HepG2 (cell line): ENCODE measurements around the gene VEZF1. TPM values are rescaled to one million over a fixed set of nuclear protein-coding genes. Genes with fewer than 3 reads are reported as not detected.

ENCODE experiments used
- DDIT3 ChIP-seq: sonication (generic); formaldehyde crosslinking; IDR thresholded peaks from 2 replicates; pipeline ENCODE4 v1.4.0; 2020; ENCODE audit warnings: mild to moderate bottlenecking, missing genetic modification reagents
- ELF3 ChIP-seq: IDR thresholded peaks from 2 replicates; pipeline ENCODE4 v1.6.1; 2016; ENCODE audit warnings: missing genetic modification reagents, missing compliant biosample characterization
- KDM6A ChIP-seq: IDR thresholded peaks from 2 replicates; pipeline ENCODE4 v1.6.1; 2016; ENCODE audit warnings: low read depth
- MBNL3 ChIP-seq: fragments of 250-450 bp; sonication (Bioruptor Pico); conservative IDR thresholded peaks from 2 replicates; pipeline ENCODE4 v1.8.0; 2022; ENCODE audit warnings: mild to moderate bottlenecking, inconsistent platforms
- NBN ChIP-seq: fragments of 450-650 bp; conservative IDR thresholded peaks from 2 replicates; pipeline ENCODE4 v1.6.1; 2017
- POLR2G ChIP-seq: fragments of 200-400 bp; formaldehyde crosslinking; IDR thresholded peaks from 2 replicates; pipeline ENCODE4 v1.6.1; 2018; ENCODE audit warnings: mild to moderate bottlenecking, low read depth, low read length, moderate library complexity
- PRPF4 ChIP-seq: fragments of 200-400 bp; formaldehyde crosslinking; IDR thresholded peaks from 2 replicates; pipeline ENCODE4 v1.6.1; 2016; ENCODE audit warnings: low read length, low read depth; ENCODE audit not compliant: poor library complexity, severe bottlenecking
- PTBP1 ChIP-seq: fragments of 200-400 bp; formaldehyde crosslinking; IDR thresholded peaks from 2 replicates; pipeline ENCODE4 v1.6.1; 2018; ENCODE audit warnings: low read length, low read depth; ENCODE audit not compliant: poor library complexity, severe bottlenecking
- TCF7L2 ChIP-seq: IDR thresholded peaks from 2 replicates; pipeline ENCODE4 v1.6.1; 2011; ENCODE audit warnings: mild to moderate bottlenecking, low read depth, low read length, moderate library complexity
- THAP8 ChIP-seq: sonication (generic); formaldehyde crosslinking; IDR thresholded peaks from 2 replicates; pipeline ENCODE4 v1.5.1; 2020; ENCODE audit warnings: missing genetic modification reagents, mild to moderate bottlenecking, borderline replicate concordance
- UBTF ChIP-seq: sonication (generic); formaldehyde crosslinking; IDR thresholded peaks from 2 replicates; pipeline ENCODE4 v1.4.0; 2020; ENCODE audit warnings: mild to moderate bottlenecking, missing genetic modification reagents
- ZBTB10 ChIP-seq: sonication (generic); formaldehyde crosslinking; IDR thresholded peaks from 2 replicates; pipeline ENCODE4 v1.4.0; 2020; ENCODE audit warnings: missing genetic modification reagents, borderline replicate concordance
- ZFP37 ChIP-seq: sonication (generic); formaldehyde crosslinking; IDR thresholded peaks from 2 replicates; pipeline ENCODE4 v1.4.0; 2020; ENCODE audit warnings: missing genetic modification reagents, borderline replicate concordance
- ZNF18 ChIP-seq: sonication (generic); formaldehyde crosslinking; IDR thresholded peaks from 2 replicates; pipeline ENCODE4 v1.8.0; 2022; ENCODE audit warnings: mild to moderate bottlenecking, missing genetic modification reagents; ENCODE audit not compliant: insufficient replicate concordance
- ZNF317 ChIP-seq: sonication (generic); formaldehyde crosslinking; IDR thresholded peaks from 2 replicates; pipeline ENCODE4 v1.5.0; 2020; ENCODE audit warnings: mild to moderate bottlenecking, missing genetic modification reagents
- ZNF337 ChIP-seq: sonication (generic); formaldehyde crosslinking; IDR thresholded peaks from 2 replicates; pipeline ENCODE4 v1.5.1; 2020; ENCODE audit warnings: missing genetic modification reagents, low read depth, mild to moderate bottlenecking, borderline replicate concordance
- ZNF496 ChIP-seq: sonication (generic); formaldehyde crosslinking; IDR thresholded peaks from 2 replicates; pipeline ENCODE4 v1.8.1; 2023; ENCODE audit warnings: mild to moderate bottlenecking, moderate library complexity, missing genetic modification reagents; ENCODE audit not compliant: insufficient replicate concordance
- ZNF850 ChIP-seq: sonication (generic); formaldehyde crosslinking; conservative IDR thresholded peaks from 2 replicates; pipeline ENCODE4 v1.9.0; 2021; ENCODE audit warnings: mild to moderate bottlenecking, missing genetic modification reagents
- polyA plus RNA-seq, 8 experiments: library from polyadenylated mRNA; depleted of rRNA in 3 of 8; stranded (reverse) in 7 of 8; unstranded in 1 of 8; fragments of >200 nt; fragmentation: Illumina TruSeq in 4 of 8; extraction: Trizol in 4 of 8; gene quantifications; 2 replicates each; pipeline versions ENCODE4 v1.2.1 to v1.2.3, GENCODE V29; 2011 to 2016; ENCODE audit warnings: low read depth in 4 of 8, missing spikeins in 1 of 8, mixed read lengths in 1 of 8; ENCODE audit not compliant: insufficient read depth in 1 of 8
- total RNA-seq, 5 experiments: library from RNA; depleted of rRNA; stranded (reverse); fragments of >200 nt; fragmentation: Illumina TruSeq; extraction: Trizol; gene quantifications; 2 replicates each; pipeline ENCODE4 v1.2.3, GENCODE V29; 2016; ENCODE audit warnings: low read depth in 1 of 5
- TF ChIP-seq, protein P1 (sequence below): sonication (generic); formaldehyde crosslinking; conservative IDR thresholded peaks from 2 replicates; pipeline ENCODE4 v1.8.0; 2022; ENCODE audit warnings: low read depth, missing genetic modification reagents

The VEZF1 gene
- total and polyA plus RNA-seq, 2 of the 13 experiments (the other 11 are each of a cell fraction or from before 2014, with no cell fraction given): 45.9 to 49.7 TPM

DNA sequence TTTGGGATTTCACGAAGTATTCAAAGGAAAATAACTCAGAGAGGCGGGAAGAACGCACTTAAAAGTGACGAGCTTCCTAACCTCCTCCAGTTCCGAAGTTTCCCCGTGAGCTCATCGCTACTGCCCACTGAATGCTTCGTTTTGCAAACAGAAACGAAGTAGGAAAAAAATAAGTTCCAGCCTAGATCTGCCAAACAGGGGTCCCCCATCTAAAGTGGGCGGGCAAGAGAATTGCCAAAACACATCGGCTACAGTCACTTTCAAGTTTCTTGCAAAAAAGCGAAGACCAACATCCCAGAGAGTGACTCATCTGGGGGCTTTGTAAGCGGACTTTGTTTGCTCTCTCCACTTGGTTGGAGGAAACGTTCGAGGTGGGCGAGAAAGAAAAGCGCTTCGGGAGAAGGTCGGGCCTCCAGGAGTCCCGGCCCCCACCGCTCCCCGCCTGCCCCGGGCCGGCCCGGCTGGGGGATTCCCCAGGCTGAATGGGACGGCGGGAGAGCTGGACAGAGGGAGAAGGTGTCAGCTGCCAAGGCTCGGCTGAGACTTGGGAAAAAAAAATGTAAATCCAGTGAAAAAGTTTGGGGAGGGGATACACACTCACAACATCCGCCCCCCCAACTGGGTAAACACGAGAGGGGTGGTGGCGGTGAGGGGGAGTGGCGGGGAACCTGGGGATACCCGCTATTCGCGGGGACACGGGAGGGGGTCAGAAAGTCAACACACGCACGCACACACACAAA lies 1.0 kb downstream of the VEZF1 start (continued):
- TF ChIP-seq THAP8 (CRISPR knock-in tag) (no peak), ZNF850 (CRISPR knock-in tag) (no peak), MBNL3 (CRISPR knock-in tag) (no peak), PTBP1 (peak; percentile 52), TCF7L2 (no peak), POLR2G (peak; percentile 75), KDM6A (CRISPR knock-in tag) (no peak), ELF3 (0 out of 2 replicates have a peak, but pooled peaks have one; percentile 23), DDIT3 (CRISPR knock-in tag) (no peak), PRPF4 (no peak), NBN (no peak), UBTF (CRISPR knock-in tag) (no peak), ZFP37 (CRISPR knock-in tag) (peak; percentile 40; the same call in 1 of the 2 replicates), ZBTB10 (CRISPR knock-in tag) (no peak), ZNF317 (CRISPR knock-in tag) (0 out of 2 replicates have a peak, but pooled peaks have one; percentile 1), ZNF496 (CRISPR knock-in tag) (no peak), ZNF337 (CRISPR knock-in tag) (no peak), ZNF18 (CRISPR knock-in tag) (no peak)
- TF ChIP-seq, protein P1, sequence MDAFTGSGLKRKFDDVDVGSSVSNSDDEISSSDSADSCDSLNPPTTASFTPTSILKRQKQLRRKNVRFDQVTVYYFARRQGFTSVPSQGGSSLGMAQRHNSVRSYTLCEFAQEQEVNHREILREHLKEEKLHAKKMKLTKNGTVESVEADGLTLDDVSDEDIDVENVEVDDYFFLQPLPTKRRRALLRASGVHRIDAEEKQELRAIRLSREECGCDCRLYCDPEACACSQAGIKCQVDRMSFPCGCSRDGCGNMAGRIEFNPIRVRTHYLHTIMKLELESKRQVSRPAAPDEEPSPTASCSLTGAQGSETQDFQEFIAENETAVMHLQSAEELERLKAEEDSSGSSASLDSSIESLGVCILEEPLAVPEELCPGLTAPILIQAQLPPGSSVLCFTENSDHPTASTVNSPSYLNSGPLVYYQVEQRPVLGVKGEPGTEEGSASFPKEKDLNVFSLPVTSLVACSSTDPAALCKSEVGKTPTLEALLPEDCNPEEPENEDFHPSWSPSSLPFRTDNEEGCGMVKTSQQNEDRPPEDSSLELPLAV (CRISPR knock-in tag): no peak
